Fibroblast of skin of right biceps (primary cell): Measurements from ENCODE around the gene UBQLN4.

Source experiments
- DNase-seq: peaks from one replicate; pipeline ENCODE4 v3.0.0-alpha.2; 2013

Gene UBQLN4

GRCh38 chr1:156053768-156054499 lies at the start of gene UBQLN4:
Gene UBQLN4, minus strand, starts transcription at chr1:156053798. Its CDS starts 97 bp downstream, at chr1:156053701.
- DNase-seq, result peak; percentile 91

- DNase-seq, result peak; percentile 86
Observed at GRCh38 chr1:156102633-156103511, 49.3 kb upstream of the UBQLN4 start.

GRCh38 chr1:156101880-156102279 lies 48.3 kb upstream of the UBQLN4 start:
- no peak for DNase-seq

GRCh38 chr1:156100205-156100995 lies 46.8 kb upstream of the UBQLN4 start:
- no peak for DNase-seq

- no peak for DNase-seq
Observed at GRCh38 chr1:156099282-156099681, 45.7 kb upstream of the UBQLN4 start.

- DNase-seq, result no peak
Observed at GRCh38 chr1:156098784-156099183, 45.2 kb upstream of the UBQLN4 start.

GRCh38 chr1:156097499-156098178 lies 44.0 kb upstream of the UBQLN4 start:
- DNase-seq, result no peak

- peak; percentile 85 for DNase-seq
Observed at GRCh38 chr1:156096640-156097391, 43.2 kb upstream of the UBQLN4 start.

- no peak for DNase-seq
Observed at GRCh38 chr1:156095906-156096508, 42.4 kb upstream of the UBQLN4 start.

GRCh38 chr1:156091610-156092009 lies 38.0 kb upstream of the UBQLN4 start:
- DNase-seq, result no peak

- DNase-seq, result peak; percentile 73
Observed at GRCh38 chr1:156090840-156091188, 37.2 kb upstream of the UBQLN4 start.

GRCh38 chr1:156090138-156090839 lies 36.7 kb upstream of the UBQLN4 start:
- no peak for DNase-seq

- no peak for DNase-seq
Observed at GRCh38 chr1:156089704-156090103, 36.1 kb upstream of the UBQLN4 start.

GRCh38 chr1:156086256-156086662 lies 32.7 kb upstream of the UBQLN4 start:
- DNase-seq, result peak; percentile 50

- no peak for DNase-seq
Observed at GRCh38 chr1:156083800-156084790, 30.5 kb upstream of the UBQLN4 start.

- DNase-seq, result peak; percentile 83
Observed at GRCh38 chr1:156082309-156083091, 28.9 kb upstream of the UBQLN4 start, which contains the start of gene MEX3A. Gene MEX3A, minus strand, starts transcription at chr1:156082465. Its CDS starts 467 bp downstream, at chr1:156081998.

- peak; percentile 26 for DNase-seq
Observed at GRCh38 chr1:156081917-156082308, 28.3 kb upstream of the UBQLN4 start.

- peak; percentile 63 for DNase-seq
Observed at GRCh38 chr1:156081180-156081916, 27.8 kb upstream of the UBQLN4 start.
